GM23338 (cell line): ENCODE data around the gene MTLN.

ENCODE experiments used
- CREB1 ChIP-seq: fragments of 250-450 bp; sonication (Bioruptor Pico); IDR thresholded peaks from 2 replicates; pipeline ENCODE4 v1.5.0; 2020; ENCODE audit warnings: low read depth, mild to moderate bottlenecking, moderate library complexity
- EZH2 ChIP-seq: fragments of 200-600 bp; sonication (generic); IDR thresholded peaks from one replicate; pipeline ENCODE4 v1.8.0; 2017; ENCODE audit warnings: antibody characterized with exemption, mild to moderate bottlenecking, low read depth; ENCODE audit not compliant: unreplicated experiment
- EZH2phosphoT487 ChIP-seq: fragments of 200-600 bp; sonication (generic); IDR thresholded peaks from one replicate; pipeline ENCODE4 v1.8.1; 2018; ENCODE audit warnings: antibody characterized with exemption; ENCODE audit not compliant: unreplicated experiment
- NANOG ChIP-seq: IDR thresholded peaks from 2 replicates; pipeline ENCODE4 v1.6.1; 2016; ENCODE audit warnings: antibody characterized with exemption, borderline replicate concordance
- POLR2AphosphoS5 ChIP-seq: IDR thresholded peaks from 2 replicates; pipeline ENCODE4 v1.6.1; 2016; ENCODE audit warnings: antibody characterized with exemption, low read depth
- ZNF331 ChIP-seq: fragments of 250-450 bp; sonication (Bioruptor Pico); IDR thresholded peaks from 2 replicates; pipeline ENCODE4 v1.5.0; 2020; ENCODE audit warnings: low read depth, mild to moderate bottlenecking, moderate library complexity
- TF ChIP-seq, protein P1 (sequence below), 2 experiments: fragments of 200-600 bp in 1 of 2; sonication (generic) in 1 of 2; conservative IDR thresholded peaks; 2 replicates each; pipeline versions ENCODE4 v1.5.1 to v1.6.1; 2016 to 2017; ENCODE audit warnings: antibody characterized with exemption in 2 of 2, low read depth in 2 of 2, mild to moderate bottlenecking in 2 of 2, moderate library complexity in 1 of 2
- TF ChIP-seq, protein P2 (sequence below): IDR thresholded peaks from 2 replicates; pipeline ENCODE4 v1.6.1; 2016; ENCODE audit warnings: antibody characterized with exemption
- TF ChIP-seq, protein P3 (sequence below): fragments of 250-450 bp; sonication (Bioruptor Pico); IDR thresholded peaks from 2 replicates; pipeline ENCODE4 v1.5.0; 2020; ENCODE audit warnings: mild to moderate bottlenecking, moderate library complexity
- TF ChIP-seq, protein P4 (sequence below): IDR thresholded peaks from one replicate; pipeline ENCODE4 v1.6.1; 2018; ENCODE audit warnings: antibody characterized with exemption; ENCODE audit not compliant: unreplicated experiment

DNA sequence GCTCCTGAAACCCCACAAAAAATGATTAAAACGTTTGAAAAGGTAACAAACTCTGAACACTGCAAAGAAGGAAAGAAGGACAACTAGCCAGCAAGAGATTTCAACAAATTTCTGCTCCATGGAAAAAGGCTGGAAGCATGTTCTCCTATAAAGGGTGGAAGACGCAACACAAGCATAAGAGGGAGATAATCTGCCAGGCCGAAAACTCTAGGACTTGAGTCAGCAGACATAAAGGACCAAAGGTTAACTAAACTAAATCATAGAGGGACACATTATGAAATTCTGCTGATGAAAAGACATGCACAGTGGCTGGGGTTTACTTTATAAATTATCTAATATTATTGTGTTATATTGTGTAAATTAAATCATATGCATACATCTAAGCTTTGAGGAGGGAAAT lies 14.3 kb downstream of the MTLN start:
- TF ChIP-seq POLR2AphosphoS5 (no peak), EZH2 (no peak), ZNF331 (CRISPR knock-in tag) (no peak), EZH2phosphoT487 (no peak), CREB1 (CRISPR knock-in tag) (no peak), NANOG (no peak)
- TF ChIP-seq, protein P1, sequence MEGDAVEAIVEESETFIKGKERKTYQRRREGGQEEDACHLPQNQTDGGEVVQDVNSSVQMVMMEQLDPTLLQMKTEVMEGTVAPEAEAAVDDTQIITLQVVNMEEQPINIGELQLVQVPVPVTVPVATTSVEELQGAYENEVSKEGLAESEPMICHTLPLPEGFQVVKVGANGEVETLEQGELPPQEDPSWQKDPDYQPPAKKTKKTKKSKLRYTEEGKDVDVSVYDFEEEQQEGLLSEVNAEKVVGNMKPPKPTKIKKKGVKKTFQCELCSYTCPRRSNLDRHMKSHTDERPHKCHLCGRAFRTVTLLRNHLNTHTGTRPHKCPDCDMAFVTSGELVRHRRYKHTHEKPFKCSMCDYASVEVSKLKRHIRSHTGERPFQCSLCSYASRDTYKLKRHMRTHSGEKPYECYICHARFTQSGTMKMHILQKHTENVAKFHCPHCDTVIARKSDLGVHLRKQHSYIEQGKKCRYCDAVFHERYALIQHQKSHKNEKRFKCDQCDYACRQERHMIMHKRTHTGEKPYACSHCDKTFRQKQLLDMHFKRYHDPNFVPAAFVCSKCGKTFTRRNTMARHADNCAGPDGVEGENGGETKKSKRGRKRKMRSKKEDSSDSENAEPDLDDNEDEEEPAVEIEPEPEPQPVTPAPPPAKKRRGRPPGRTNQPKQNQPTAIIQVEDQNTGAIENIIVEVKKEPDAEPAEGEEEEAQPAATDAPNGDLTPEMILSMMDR (conservative IDR thresholded peaks at IDR 0.05; ENCODE audit: low read depth in 2 of 2) = no peak
- TF ChIP-seq, protein P2, sequence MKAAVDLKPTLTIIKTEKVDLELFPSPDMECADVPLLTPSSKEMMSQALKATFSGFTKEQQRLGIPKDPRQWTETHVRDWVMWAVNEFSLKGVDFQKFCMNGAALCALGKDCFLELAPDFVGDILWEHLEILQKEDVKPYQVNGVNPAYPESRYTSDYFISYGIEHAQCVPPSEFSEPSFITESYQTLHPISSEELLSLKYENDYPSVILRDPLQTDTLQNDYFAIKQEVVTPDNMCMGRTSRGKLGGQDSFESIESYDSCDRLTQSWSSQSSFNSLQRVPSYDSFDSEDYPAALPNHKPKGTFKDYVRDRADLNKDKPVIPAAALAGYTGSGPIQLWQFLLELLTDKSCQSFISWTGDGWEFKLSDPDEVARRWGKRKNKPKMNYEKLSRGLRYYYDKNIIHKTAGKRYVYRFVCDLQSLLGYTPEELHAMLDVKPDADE = no peak
- TF ChIP-seq, protein P3, sequence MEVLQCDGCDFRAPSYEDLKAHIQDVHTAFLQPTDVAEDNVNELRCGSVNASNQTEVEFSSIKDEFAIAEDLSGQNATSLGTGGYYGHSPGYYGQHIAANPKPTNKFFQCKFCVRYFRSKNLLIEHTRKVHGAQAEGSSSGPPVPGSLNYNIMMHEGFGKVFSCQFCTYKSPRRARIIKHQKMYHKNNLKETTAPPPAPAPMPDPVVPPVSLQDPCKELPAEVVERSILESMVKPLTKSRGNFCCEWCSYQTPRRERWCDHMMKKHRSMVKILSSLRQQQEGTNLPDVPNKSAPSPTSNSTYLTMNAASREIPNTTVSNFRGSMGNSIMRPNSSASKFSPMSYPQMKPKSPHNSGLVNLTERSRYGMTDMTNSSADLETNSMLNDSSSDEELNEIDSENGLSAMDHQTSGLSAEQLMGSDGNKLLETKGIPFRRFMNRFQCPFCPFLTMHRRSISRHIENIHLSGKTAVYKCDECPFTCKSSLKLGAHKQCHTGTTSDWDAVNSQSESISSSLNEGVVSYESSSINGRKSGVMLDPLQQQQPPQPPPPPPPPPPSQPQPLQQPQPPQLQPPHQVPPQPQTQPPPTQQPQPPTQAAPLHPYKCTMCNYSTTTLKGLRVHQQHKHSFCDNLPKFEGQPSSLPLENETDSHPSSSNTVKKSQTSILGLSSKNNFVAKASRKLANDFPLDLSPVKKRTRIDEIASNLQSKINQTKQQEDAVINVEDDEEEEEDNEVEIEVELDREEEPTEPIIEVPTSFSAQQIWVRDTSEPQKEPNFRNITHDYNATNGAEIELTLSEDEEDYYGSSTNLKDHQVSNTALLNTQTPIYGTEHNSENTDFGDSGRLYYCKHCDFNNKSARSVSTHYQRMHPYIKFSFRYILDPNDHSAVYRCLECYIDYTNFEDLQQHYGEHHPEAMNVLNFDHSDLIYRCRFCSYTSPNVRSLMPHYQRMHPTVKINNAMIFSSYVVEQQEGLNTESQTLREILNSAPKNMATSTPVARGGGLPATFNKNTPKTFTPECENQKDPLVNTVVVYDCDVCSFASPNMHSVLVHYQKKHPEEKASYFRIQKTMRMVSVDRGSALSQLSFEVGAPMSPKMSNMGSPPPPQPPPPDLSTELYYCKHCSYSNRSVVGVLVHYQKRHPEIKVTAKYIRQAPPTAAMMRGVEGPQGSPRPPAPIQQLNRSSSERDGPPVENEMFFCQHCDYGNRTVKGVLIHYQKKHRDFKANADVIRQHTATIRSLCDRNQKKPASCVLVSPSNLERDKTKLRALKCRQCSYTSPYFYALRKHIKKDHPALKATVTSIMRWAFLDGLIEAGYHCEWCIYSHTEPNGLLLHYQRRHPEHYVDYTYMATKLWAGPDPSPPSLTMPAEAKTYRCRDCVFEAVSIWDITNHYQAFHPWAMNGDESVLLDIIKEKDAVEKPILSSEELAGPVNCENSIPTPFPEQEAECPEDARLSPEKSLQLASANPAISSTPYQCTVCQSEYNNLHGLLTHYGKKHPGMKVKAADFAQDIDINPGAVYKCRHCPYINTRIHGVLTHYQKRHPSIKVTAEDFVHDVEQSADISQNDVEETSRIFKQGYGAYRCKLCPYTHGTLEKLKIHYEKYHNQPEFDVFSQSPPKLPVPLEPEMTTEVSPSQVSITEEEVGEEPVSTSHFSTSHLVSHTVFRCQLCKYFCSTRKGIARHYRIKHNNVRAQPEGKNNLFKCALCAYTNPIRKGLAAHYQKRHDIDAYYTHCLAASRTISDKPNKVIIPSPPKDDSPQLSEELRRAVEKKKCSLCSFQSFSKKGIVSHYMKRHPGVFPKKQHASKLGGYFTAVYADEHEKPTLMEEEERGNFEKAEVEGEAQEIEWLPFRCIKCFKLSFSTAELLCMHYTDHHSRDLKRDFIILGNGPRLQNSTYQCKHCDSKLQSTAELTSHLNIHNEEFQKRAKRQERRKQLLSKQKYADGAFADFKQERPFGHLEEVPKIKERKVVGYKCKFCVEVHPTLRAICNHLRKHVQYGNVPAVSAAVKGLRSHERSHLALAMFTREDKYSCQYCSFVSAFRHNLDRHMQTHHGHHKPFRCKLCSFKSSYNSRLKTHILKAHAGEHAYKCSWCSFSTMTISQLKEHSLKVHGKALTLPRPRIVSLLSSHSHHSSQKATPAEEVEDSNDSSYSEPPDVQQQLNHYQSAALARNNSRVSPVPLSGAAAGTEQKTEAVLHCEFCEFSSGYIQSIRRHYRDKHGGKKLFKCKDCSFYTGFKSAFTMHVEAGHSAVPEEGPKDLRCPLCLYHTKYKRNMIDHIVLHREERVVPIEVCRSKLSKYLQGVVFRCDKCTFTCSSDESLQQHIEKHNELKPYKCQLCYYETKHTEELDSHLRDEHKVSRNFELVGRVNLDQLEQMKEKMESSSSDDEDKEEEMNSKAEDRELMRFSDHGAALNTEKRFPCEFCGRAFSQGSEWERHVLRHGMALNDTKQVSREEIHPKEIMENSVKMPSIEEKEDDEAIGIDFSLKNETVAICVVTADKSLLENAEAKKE (CRISPR knock-in tag) = no peak
- TF ChIP-seq, protein P4, sequence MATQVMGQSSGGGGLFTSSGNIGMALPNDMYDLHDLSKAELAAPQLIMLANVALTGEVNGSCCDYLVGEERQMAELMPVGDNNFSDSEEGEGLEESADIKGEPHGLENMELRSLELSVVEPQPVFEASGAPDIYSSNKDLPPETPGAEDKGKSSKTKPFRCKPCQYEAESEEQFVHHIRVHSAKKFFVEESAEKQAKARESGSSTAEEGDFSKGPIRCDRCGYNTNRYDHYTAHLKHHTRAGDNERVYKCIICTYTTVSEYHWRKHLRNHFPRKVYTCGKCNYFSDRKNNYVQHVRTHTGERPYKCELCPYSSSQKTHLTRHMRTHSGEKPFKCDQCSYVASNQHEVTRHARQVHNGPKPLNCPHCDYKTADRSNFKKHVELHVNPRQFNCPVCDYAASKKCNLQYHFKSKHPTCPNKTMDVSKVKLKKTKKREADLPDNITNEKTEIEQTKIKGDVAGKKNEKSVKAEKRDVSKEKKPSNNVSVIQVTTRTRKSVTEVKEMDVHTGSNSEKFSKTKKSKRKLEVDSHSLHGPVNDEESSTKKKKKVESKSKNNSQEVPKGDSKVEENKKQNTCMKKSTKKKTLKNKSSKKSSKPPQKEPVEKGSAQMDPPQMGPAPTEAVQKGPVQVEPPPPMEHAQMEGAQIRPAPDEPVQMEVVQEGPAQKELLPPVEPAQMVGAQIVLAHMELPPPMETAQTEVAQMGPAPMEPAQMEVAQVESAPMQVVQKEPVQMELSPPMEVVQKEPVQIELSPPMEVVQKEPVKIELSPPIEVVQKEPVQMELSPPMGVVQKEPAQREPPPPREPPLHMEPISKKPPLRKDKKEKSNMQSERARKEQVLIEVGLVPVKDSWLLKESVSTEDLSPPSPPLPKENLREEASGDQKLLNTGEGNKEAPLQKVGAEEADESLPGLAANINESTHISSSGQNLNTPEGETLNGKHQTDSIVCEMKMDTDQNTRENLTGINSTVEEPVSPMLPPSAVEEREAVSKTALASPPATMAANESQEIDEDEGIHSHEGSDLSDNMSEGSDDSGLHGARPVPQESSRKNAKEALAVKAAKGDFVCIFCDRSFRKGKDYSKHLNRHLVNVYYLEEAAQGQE = no peak
